Transverse colon (tissue), 4 donors: ENCODE results near the gene CHRD. TPM values are rescaled to one million over a fixed set of nuclear protein-coding genes. Genes with fewer than 3 reads are reported as not detected.

ENCODE experiments used
- DNase-seq: peaks from one replicate; pipeline ENCODE4 v3.0.0-alpha.2; 2019
- H3K27ac ChIP-seq, 4 donors: fragments of 200-600 bp; sonication (generic); 2 replicates each; pipeline ENCODE4 v1.5.1; 2016 to 2018; ENCODE audit warnings: inconsistent platforms in 4 of 4
- H3K27me3 ChIP-seq: fragments of 200-600 bp; sonication (generic); 2 replicates; pipeline ENCODE4 v1.5.1; 2017; ENCODE audit warnings: inconsistent platforms
- H3K36me3 ChIP-seq, 4 donors: fragments of 200-600 bp; sonication (generic); 2 replicates each; pipeline ENCODE4 v1.5.1; 2017 to 2019; ENCODE audit warnings: inconsistent platforms in 4 of 4
- H3K4me1 ChIP-seq, 4 donors: fragments of 200-600 bp; sonication (generic); 2 replicates each; pipeline ENCODE4 v1.5.1; 2017 to 2020; ENCODE audit warnings: inconsistent platforms in 4 of 4
- H3K4me3 ChIP-seq, 4 donors: fragments of 200-600 bp; sonication (generic); 1 replicate in 1 of 4; 2 replicates in 3 of 4; pipeline versions ENCODE4 v1.5.1 to v1.6.1; 2017 to 2019; ENCODE audit warnings: inconsistent platforms in 4 of 4
- H3K9me3 ChIP-seq, 2 donors: fragments of 200-600 bp; sonication (generic); 2 replicates each; pipeline ENCODE4 v1.5.1; 2017 to 2019; ENCODE audit warnings: inconsistent platforms in 2 of 2
- CTCF ChIP-seq, 5 experiments: fragments of 200-600 bp in 3 of 5; fragments of 450-650 bp in 2 of 5; sonication (generic) in 3 of 5; IDR thresholded peaks; 1 replicate in 2 of 5; 2 replicates in 3 of 5; pipeline ENCODE4 v1.5.1; 2016 to 2017; ENCODE audit warnings: antibody characterized with exemption in 5 of 5, inconsistent platforms in 3 of 5, mild to moderate bottlenecking in 2 of 5, moderate library complexity in 1 of 5
- EP300 ChIP-seq: sonication (generic); formaldehyde crosslinking; IDR thresholded peaks from one replicate; pipeline ENCODE4 v1.6.1; 2017; ENCODE audit warnings: antibody characterized with exemption, low read depth
- POLR2A ChIP-seq: fragments of 450-650 bp; IDR thresholded peaks from one replicate; pipeline ENCODE4 v1.6.1; 2016; ENCODE audit warnings: antibody characterized with exemption, mild to moderate bottlenecking, moderate library complexity
- POLR2AphosphoS5 ChIP-seq, 3 donors: sonication (generic); formaldehyde crosslinking; IDR thresholded peaks; one replicate each; pipeline ENCODE4 v1.6.1; 2016; ENCODE audit warnings: antibody characterized with exemption in 3 of 3
- WGBS, 2 donors: methylation state at CpG; one replicate each; pipeline ENCODE4 v1.1.5; 2018; ENCODE audit warnings: low coverage in 1 of 2; 5-methylcytosine and 5-hydroxymethylcytosine counted together
- in situ Hi-C, 4 donors: fragments of 200-750 bp; cut with MboI; loops; one replicate each; pipeline versions ENCODE4 v1.15.0 to v1.15.1; 2017; ENCODE audit warnings: low sequenced_read_pairs in 3 of 4, low pct_ligation_motif_present in 1 of 4, low pct_unique_long_range_greater_than_20kb in 1 of 4
- intact Hi-C: fragments of 100-400 bp; cut with DNase I; formaldehyde crosslinking; loops from one replicate; pipeline ENCODE4 v1.15.1; 2023; ENCODE audit warnings: low total_unique reads
- total RNA-seq, 4 donors: library from RNA; depleted of rRNA; stranded (reverse); fragments of >200 nt; gene quantifications; one replicate each; pipeline ENCODE4 v1.1.0, GENCODE V29; 2016

The CHRD gene
- total RNA-seq, 4 donors from 2014 or later: 1.9 to 7.0 (median 4.5) TPM

- in situ Hi-C loops (loop anchor here in 1 of 4 donors (25.0 kb wide), 1 partner anchor 398 kb away; no protein-coding TSS in a partner anchor), intact Hi-C loops (loop anchor here (10.0 kb wide), 1 partner anchor 385 kb away; no protein-coding TSS in a partner anchor)
- Histone ChIP-seq H3K4me3 (no peak overlapping the region), H3K27me3 (no peaks in the 10 kb centered on the region), H3K27ac (no peak overlapping the region), H3K36me3 (no peaks in the 10 kb centered on the region), H3K4me1 (no peaks in the 10 kb centered on the region), H3K9me3 (no peaks in the 10 kb centered on the region)
- no peak for TF ChIP-seq EP300
- no peak for TF ChIP-seq POLR2A
- no peak for TF ChIP-seq POLR2AphosphoS5 (IDR thresholded peaks at IDR 0.05)
- TF ChIP-seq CTCF (IDR thresholded peaks at IDR 0.05): no peak
- WGBS, 2 donors: 51% methylated on average over 5 of the region's 5 CpGs; no CpG with 5 or more reads in 1 of the 2 donors
- no peak for DNase-seq
Measured at GRCh38 chr3:184389384-184389783, 9.5 kb downstream of the CHRD start.

GRCh38 chr3:184389935-184390528 is 10.2 kb downstream of the CHRD start:
- TF ChIP-seq CTCF (IDR thresholded peaks at IDR 0.05) (no peak), POLR2A (no peak), EP300 (no peak), POLR2AphosphoS5 (IDR thresholded peaks at IDR 0.05) (no peak)
- H3K27me3 ChIP-seq: no peaks in the 10 kb centered on the region
- no peaks in the 10 kb centered on the region for H3K36me3 ChIP-seq
- WGBS, 2 donors: 86 to 88% methylated on average over 1 to 5 of the region's 5 CpGs
- intact Hi-C loops: loop anchor here (10.0 kb wide), 1 partner anchor 385 kb away; no protein-coding TSS in a partner anchor
- H3K27ac ChIP-seq: no peak overlapping the region
- H3K4me3 ChIP-seq: no peak overlapping the region
- in situ Hi-C loops: loop anchor here in 1 of 4 donors (25.0 kb wide), 1 partner anchor 397 kb away; no protein-coding TSS in a partner anchor
- no peaks in the 10 kb centered on the region for H3K4me1 ChIP-seq
- no peaks in the 10 kb centered on the region for H3K9me3 ChIP-seq
- no peak for DNase-seq

- no peaks in the 10 kb centered on the region for H3K36me3 ChIP-seq
- H3K4me1 ChIP-seq: no peaks in the 10 kb centered on the region
- 73 to 80% methylated on average over 1 to 3 of the region's 3 CpGs for WGBS, 2 donors
- in situ Hi-C loops: loop anchor here in 1 of 4 donors (25.0 kb wide), 1 partner anchor 396 kb away; no protein-coding TSS in a partner anchor
- intact Hi-C loops: no loop called here
- no peak overlapping the region for H3K4me3 ChIP-seq
- H3K27me3 ChIP-seq: no peaks in the 10 kb centered on the region
- no peaks in the 10 kb centered on the region for H3K9me3 ChIP-seq
- no peak for DNase-seq
- no peak overlapping the region for H3K27ac ChIP-seq
- no peak for TF ChIP-seq EP300
- no peak for TF ChIP-seq POLR2A
- no peak for TF ChIP-seq POLR2AphosphoS5 (IDR thresholded peaks at IDR 0.05)
- no peak for TF ChIP-seq CTCF (IDR thresholded peaks at IDR 0.05)
Measured at GRCh38 chr3:184391266-184391665, 11.4 kb downstream of the CHRD start.

- Histone ChIP-seq H3K27ac (no peak overlapping the region), H3K4me3 (no peak overlapping the region), H3K9me3 (no peaks in the 10 kb centered on the region), H3K4me1 (no peaks in the 10 kb centered on the region), H3K27me3 (no peaks in the 10 kb centered on the region), H3K36me3 (no peaks in the 10 kb centered on the region)
- DNase-seq: no peak
- 82% methylated on average over 5 of the region's 5 CpGs; no CpG with 5 or more reads in 1 of the 2 donors for WGBS, 2 donors
- intact Hi-C loops (no loop called here), in situ Hi-C loops (loop anchor here in 1 of 4 donors (25.0 kb wide), 1 partner anchor 392 kb away; no protein-coding TSS in a partner anchor)
- no peak for TF ChIP-seq POLR2A
- no peak for TF ChIP-seq EP300
- TF ChIP-seq POLR2AphosphoS5 (IDR thresholded peaks at IDR 0.05): no peak
- TF ChIP-seq CTCF (IDR thresholded peaks at IDR 0.05): no peak
Measured at GRCh38 chr3:184395320-184395660, 15.4 kb downstream of the CHRD start.
